SH-SY5Y (cell line): ENCODE results near the gene PKNOX1.

Experiments
- GATA2 ChIP-seq: IDR thresholded peaks from 2 replicates; pipeline ENCODE4 v1.6.1; 2011; ENCODE audit warnings: mild to moderate bottlenecking, low read depth, low read length
- GATA3 ChIP-seq: IDR thresholded peaks from 2 replicates; pipeline ENCODE4 v1.6.1; 2011; ENCODE audit warnings: low read depth, mild to moderate bottlenecking, low read length, moderate library complexity

DNA sequence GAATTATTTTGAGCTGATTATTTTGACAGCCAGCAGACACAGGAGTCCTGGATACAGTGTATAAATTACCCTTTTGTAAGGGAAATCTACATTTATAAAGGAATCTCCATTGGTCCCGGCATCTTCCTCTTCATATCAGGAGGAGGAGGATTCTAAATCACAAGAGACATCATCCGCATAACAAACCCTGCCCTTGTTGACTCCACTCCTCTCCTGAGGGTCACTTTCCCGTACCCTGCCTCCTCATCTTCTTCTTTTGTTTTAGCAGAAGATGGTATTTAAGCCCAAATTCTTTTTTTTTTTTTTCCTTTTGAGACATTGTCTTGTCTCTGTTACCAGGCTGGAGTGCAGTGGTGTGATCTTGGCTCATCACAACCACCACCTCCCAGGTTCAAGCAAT, 14.6 kb upstream of the PKNOX1 start:
- no peak for TF ChIP-seq GATA2
- no peak for TF ChIP-seq GATA3
